Activated CD4-positive, alpha-beta T cell treated with anti-CD3 and anti-CD28 coated beads, Interleukin-2, Interleukin-4, amounts not matched to agents 100 ng/mL and 50 ng/mL, durations not matched to agents 16 hours and 8 hours (primary cell): ENCODE measurements around the gene VWCE.

Experiments
- DNase-seq: peaks from one replicate; pipeline ENCODE4 v3.0.0-alpha.2; 2020; ENCODE audit warnings: low spot score

VWCE gene

DNA sequence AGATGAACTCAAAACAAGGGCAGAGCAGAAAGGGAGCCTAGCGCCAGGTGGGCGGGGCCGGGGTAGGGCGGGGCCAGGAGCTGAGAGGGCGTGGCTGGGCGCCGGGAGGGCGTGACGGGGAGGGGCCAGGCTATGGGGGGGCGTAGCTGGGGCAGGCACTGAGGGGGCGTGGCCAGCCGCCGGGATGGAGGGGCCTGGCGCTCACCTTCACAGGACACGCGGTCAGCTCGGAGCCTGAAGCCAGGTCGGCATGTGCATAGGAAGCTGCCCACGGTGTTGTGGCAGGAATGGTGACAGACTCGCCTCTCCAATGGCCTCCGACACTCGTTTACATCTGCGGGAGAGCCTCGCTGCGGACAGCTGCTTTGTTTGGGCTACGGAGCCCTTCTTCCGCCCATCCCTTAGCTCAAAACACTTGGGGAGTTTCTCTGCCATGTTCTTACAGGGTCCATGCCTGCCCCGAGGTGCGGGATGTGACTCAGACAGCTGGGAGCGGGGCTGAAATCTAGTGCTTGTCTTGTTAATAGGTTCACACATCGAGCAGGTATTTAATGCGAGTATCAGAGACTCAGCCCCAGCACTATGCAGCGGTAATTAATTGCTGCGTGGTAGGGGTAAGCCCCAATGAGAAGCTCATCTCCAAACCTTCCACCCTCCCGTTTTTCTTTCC is 13.4 kb downstream of the VWCE start:
- DNase-seq, result peak; percentile 38

DNA sequence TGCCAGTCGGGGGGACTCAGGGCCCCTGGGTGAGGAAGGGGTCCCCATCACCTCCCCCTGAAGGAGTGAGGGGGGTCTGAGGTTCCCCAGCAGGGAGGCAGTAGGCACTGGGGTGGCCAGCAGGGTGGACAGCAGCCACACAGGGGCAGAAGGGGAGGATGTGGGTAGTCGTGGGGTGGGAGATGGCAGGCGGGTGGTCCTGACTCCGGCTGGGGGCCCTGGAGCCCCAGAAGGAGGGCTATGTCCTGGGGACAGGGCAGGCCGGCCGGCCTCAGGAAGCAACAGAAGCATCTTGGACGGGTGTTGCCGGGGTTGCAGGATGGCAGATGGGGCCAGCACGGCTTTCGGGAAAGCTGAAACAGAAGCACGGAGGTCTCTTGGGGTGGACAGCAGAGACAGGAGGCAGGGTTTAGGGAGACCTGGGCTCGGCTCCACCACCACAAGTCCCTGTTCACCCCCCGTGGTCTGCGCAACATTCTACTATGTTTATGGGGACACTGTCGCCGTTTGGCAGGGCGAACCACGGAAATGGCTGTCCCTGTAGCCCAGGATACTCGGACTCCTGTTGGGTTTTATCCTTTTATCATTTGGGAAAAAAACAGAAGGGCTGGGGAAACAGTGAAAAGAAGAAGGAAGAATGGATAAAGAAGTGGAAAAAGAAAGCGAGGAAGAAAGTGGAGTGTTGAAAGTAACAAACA is 14.1 kb downstream of the VWCE start:
- DNase-seq, result no peak

DNA sequence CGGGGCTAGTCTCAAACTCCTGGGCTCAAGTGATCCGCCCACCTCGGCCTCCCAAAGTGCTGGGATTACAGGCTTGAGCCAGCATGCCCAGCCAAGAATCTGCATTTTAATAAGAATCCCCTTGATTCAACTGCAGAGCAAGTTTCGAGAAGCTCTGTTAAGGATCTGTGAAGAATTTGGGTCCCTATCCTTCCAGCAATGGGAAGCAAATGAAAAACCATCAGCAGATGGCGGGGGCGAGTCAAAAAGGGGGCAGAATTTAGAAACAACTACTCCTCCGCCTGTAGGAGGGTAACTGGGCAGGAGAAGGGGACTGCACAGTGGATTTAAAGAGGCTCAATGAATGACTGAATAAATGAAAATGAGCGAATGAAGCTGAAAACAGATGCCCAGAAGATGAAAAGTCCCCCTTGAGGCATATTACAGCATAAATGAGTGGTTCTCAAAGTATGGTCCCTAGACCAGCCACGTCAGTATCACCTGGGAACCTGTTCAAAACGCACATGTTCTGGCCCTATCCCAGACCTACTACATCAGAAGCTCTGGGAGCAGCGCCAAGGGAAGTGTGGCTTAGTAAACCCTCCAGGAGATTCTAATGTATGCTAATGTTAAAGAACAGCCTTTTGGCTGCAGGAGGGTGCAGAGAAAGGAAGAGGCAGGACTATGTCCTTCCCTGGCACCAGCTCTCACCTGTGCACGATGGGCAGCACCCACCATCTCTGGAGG is 15.0 kb downstream of the VWCE start:
- no peak for DNase-seq

DNA sequence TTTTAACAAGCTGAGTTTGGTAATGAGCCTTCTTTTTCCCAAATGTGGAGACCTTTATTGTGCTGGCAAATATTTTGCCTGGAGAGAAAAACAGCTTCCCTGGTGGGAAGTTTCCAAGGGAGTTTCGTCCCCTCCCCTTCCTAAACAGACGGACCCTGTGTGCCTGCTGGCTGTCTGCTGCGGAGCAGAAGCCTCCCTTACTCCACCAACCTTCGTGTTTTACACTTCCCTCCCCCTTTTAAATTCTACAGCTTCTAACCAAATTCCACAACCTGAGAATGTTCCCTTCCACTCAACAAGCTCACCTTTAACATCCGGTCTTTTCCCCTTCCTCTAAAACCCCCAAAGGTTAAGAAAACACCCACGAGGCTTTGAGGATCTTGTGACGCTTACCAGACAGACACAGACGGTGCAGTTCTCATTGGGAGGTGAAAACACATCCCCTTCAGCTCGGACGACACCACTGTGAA is 17.1 kb downstream of the VWCE start:
- no peak for DNase-seq

DNA sequence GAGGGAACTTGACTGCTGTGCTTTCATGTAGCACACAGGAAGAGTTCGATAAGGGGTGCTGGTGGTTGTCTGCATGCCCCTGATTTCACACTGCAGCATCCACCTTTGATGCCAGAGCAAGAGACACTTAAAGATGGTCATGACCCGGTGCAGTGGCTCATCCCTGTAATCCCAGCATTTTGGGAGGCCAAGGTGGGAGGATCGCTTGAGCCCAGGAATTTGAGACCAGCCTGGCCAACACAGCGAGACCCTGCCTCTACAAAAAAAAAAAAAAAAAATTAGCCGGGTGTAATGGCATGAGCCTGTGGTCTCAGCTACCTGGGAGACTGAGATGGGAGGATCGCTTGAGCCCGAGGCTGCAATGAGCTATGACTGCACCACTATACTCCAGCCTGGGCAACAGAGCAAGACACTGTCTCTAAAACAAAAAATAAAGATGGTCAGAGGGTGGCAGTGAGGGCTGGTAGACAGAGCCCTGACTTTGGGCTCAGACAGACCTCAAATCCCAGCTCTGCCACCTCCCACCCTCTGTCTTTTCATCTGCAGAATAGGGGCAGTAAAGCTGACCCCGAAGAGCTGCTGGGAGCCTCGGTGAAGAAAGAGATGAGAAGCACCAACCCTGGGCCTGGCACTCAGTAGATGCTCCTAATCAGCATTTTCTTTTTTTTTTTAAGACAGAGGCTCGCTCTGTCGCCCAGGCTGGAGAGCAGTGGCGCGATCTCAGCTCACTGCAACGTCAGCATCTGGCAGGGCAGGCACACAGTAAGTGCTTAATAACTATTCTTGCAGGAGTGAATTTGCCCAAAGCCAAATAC is 17.7 kb downstream of the VWCE start:
- no peak for DNase-seq

DNA sequence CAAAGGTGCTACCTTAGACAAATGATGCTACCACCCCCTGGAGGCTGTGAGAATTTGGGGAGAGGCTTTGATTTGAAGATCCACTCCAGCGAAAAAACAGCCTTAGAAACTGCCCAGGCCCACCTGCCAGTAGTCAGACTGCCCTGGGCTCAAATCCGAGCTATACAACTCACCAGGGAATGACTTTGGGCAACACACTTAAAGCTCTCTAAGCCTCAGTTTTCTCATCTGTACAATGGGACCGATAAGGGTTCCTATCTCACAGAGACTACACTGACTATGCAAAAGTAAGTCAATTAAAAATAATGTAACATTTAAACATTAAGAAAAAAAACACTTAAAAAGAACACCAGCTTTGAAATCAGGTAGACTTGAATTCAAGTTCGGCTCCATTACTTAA is 19.9 kb downstream of the VWCE start:
- DNase-seq, result no peak

DNA sequence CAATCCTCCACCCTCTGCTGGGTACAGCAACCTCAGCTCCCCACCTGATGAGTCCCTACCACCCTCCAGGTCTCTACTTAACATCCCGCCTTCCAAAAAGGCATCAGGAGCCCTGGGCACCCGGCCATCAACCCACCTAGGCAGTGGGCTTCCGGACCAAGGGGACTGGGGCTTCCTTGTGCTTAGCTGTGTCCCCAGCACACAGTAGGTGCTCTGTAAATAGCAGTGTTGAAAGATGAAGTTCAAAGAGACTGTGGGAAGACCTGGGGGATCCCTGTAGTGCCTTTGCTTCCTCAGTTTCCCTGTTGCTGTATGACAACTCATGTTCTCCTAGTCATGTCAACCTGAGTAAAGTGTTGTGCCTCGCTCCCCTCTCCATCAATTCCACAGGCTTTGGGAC is 21.0 kb downstream of the VWCE start:
- no peak for DNase-seq

DNA sequence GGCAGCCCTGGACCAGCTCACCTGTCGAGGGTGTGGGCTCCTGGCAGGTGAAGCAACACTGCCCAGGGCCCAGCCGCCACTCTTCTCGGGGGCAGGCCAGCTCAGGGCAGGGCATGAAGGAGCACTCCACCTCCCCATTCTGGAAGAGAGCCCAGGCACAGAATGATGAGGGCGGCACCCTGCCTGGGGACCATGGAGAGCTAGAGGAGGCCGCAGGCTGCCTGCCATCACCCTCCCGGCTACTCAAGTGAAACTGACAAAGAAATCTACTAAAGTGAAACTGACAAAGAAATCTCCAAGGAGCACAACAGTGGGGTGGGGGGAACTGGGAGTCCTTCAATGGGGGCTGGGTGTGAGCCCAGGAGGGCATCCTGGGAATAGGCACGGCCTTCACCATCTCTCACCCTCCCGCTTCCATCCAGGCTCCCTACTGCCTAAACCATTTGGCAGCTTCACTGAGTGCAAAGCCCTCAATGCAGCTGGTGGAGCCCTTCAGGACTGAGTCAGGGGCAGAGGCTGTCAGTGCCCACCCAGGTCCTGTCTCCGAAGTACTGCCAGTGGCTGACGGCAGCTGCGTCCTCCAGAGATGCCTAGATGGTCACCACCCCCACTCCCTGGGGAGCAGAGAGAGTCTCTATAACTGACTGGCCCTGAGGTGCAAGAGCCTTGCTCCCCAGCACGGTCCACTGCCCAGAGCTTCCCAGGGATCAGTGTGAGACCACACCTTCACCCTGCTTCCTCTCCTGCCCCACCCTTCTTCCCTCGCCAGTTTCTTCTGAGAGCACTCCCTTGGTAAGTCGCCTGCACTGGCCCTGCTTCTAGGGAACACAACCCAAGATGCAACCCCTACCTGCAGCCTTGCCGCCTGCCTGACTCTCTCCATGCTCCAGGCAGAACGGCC is 21.7 kb downstream of the VWCE start:
- DNase-seq, result no peak

DNA sequence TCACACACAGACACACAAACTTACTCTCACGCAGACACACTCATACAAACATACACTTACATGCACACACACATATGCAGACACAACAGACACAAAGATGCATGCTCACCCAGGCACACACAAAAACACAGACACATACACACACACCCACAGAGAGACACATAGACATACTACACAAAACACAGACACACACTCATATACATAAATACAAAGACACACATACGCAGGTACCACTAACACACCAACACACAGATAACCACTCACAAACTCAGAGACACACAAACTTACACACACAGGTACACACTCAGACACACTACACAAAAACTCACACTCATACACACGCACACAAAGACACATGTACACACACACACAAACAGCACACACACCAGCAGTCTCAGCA is 22.4 kb downstream of the VWCE start:
- DNase-seq, result no peak

DNA sequence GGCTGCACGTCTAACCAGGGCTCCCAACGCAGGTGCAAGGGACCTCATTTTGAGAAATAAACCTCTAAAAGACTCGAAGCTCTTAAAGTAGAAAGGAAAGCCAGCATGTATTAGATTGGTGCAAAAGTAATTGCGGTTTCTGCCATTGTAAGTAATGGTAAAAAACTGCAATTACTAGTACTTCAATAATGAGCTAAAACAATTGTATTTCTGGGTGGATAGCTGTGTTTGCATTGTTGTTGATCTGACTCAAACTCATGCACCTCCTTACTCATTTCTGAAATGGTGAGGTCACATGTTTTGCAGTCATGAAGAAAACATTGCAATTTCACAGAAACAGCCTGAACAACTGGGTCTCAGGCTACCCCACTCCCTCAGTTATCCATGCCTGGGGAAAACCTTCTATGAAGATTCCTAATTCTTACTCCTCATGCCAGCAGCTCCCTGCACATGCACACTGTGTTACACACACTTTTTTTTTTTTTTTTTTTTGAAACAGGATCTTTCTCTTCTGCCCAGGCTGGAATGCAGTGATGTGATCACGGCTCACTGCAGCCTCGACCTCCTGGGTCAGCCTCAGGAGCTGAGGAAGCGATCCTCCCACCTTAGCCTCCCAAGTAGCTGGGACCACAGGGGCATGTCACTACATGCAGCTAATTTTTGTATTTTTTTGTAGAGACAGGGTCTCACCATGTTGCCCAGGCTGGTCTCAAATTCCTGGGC is 24.6 kb downstream of the VWCE start:
- DNase-seq, result peak; percentile 84

DNA sequence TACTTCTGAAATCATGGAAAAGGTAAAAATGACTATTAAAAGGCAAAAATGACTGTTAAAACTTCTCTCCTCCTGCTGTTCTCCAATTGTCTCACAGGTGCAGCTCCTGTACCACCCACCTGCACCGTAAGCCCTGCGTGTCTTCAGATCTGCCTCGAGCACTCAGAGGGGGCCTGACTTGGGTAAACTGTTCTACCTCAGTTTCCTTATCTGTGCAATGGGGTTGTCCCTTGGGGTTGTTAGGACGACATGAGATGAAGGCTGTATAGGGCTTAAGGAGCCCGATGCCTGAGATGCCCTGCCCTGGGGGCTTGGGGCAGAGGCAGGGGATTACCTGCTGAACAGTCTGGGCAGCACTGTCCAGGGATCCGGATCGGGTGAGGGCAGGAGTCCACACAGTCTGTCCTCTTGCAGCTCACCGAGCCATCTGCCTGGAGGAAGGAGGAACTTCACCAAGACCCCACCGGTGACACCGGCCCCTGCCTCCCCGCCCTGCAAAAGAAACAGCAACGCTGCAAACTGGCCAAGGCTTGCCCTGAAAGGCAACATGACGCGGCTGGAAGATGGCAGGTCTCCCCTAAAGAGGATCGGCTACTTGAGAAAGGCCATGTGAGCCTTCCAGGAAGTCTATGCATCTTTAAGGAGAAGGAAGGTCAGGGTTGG is 26.4 kb downstream of the VWCE start:
- no peak for DNase-seq

DNA sequence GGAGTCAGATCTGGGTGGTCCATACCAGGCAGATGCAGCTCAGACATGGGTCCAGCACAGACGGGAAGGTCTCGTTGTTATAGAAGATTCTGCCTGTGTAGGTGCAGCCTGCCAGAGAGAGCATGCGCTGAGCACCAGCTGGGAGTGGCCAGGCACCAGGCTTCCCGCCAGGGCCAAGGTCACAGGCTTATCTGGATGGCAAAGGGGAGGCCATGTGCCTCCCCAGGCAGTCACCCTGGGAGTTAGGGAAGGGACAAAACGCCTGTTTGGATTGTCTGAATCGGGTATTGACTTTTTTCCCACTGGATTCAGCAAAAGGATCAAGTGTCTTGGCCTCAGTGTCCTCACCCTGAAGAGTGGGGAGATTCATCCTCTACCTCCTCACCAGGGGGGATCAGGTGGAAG is 27.7 kb downstream of the VWCE start:
- no peak for DNase-seq

DNA sequence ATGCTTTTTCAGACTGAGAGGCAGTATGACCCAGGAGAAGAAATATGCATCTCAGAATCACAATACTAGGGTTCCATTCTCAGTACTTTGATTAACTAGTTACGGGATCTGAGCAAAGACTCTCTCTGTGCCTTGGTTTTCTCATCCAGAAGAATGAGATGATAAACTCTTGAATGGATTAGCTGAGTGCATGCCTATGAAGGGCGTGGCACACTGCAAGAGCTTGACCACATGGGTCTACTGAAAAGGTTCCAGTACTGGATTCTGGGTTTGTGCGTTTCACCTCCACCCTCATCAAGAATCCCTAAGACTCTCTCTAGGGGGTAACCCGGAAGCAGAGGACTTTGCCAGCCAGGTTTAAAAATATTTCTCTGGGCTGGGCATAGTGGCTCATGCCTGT is 28.5 kb downstream of the VWCE start:
- no peak for DNase-seq

DNA sequence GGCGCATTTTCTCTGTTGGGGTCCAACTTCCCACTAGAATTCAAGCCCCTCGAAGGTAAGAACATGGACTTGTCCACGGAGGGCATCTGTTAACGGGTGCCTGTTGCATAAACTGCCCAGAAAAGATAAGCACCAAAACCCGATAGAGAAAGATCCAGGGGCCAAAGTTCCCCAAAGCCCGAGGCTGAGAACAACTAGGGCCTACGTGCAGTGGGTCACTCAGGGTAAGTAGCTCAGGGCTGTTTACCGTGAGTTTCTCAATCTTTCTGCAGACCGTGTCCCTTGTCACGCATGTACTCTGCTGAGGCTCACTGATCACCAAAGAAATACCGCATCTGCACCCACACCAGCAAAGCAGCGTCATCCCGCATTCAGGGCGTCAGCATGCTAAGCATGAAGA is 29.8 kb downstream of the VWCE start:
- DNase-seq, result no peak

DNA sequence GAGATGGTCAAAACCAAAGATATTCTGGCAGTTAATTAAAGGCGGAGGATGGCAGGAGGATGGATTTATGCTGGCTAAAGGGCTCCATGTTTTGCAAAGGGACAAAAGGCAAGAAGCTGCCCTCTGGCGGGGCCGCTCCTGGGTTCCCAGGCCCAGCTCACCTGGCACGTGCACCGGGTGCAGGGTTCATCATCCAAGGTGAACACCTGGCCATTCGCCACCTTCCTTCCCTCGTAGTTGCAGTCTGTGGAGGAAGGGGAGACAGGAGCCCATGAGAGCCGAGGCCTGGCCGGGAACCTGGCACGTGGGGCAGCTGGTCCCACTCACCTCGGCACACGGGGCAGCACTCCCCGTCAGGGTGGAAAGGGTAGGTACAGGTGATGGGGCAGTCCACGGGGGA is 30.3 kb downstream of the VWCE start:
- no peak for DNase-seq

DNA sequence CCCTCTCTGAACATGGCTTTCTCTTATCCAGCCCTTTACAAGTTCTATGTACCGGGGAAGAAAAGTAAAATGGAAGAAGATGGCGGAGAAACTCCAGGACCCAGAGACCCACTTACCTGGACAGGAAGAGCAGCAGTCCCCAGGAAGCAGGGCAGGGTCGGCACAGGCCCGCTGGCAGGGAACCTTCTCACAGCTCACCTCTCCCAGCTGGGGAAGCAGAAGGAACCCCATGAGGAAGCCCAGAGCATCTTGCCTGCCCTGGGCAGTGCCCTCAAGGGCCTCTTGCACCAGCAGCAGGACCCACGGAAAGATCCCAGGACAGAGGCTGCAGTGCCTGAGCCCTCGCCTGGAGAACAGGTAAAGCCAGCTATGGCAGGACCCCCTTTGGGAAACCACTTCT is 30.7 kb downstream of the VWCE start:
- DNase-seq, result no peak

DNA sequence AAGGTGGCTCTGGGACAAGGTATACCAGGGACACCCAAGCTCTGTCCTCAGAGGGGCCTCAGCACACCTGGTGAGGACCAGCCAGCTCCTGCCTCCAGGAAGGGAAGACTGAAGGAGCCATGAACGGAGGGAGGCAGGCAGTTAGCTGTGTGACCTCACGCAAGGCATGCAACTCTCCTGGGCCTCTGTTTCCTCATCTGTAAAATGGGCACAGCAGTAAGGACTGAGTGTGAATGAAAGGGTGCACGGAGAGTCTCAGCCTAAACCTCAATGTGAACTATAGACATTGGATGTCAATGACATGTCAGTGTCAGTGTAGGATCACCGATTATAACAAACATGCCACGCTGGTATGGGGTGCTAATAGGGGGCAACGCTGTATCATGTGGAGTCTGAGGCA is 35.8 kb downstream of the VWCE start:
- no peak for DNase-seq

DNA sequence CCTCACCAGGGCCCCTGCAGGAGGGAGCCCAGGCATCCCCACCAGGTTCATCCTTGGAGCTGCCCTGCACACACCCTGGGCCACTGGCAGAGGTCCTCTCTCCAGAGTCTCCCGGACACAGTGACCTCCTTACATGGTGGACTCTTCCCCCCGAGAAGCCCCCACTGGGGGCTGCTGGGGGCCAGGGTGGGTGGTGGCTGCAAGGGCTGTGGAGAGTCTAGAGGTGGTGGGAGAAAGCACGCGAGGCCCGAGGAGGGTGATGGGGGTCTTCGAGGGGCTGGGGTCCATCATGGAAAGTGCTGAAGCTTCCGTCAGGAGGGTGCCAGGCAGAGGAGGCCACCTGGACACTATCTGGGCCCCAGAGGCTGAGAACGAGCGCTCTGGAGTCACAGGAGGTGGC is 36.6 kb downstream of the VWCE start:
- DNase-seq, result no peak

DNA sequence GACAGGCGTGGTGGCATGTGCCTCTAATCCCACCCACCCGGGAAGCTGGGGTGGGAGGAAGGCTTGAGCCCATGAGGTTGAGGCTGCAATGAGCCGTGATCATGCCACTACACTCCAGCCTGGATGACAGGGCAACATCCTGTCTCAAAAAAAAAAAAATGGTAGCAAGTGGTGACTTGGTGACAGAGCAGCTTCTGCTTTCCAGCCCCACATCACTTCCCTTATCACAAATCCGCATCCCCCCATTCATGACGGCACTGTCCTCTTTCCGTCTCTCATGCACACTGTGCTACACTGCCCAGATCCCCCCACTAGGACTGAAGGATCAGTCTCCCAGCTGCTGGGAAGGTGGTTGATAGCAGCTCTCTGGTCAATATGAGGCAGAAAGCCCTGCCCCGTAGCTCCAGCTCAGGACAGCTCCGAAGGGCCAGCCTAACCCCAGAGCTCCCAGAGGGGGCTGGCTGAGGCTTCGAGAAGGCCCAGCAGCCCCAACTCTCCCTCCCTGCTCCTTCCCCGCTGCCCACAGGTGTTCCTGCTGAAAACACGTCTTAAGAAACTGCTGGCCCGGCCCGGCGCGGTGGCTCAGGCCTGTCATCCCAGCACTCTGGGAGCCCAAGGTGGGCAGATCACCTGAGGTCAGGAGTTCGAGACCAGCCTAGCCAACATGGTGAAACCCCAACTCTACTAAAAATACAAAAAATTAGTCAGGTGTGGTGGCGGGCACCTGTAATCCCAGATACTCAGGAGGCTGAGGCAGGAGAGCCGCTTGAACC is 38.2 kb downstream of the VWCE start:
- no peak for DNase-seq
